HS-27A (cell line): ENCODE results near the gene ARF3.
"Not testable (repeated sequence)": the region's sequence is repeated elsewhere in the genome, so short reads cannot be mapped to it uniquely, and the experiment has no call there.

Experiments
- DNase-seq: peaks from one replicate; pipeline ENCODE4 v3.0.0-alpha.2; 2012; ENCODE audit warnings: low read depth, missing footprints

Gene ARF3

GRCh38 chr12:48929551-48929950 is 27.7 kb downstream of the ARF3 start:
- no peak for DNase-seq

GRCh38 chr12:48927261-48927660 is 30.0 kb downstream of the ARF3 start:
- no peak for DNase-seq

GRCh38 chr12:48925304-48926011 is 31.8 kb downstream of the ARF3 start, which contains the start of gene FKBP11:
Gene FKBP11 (minus strand): TSS chr12:48925492. CDS start chr12:48925428, 64 bp downstream.
- no peak for DNase-seq

GRCh38 chr12:48924617-48925303 is 32.5 kb downstream of the ARF3 start:
- DNase-seq, result no peak

GRCh38 chr12:48923117-48923516 is 34.2 kb downstream of the ARF3 start:
- DNase-seq, result no peak

- no peak for DNase-seq
Observed at GRCh38 chr12:48917857-48918537, 39.3 kb downstream of the ARF3 start.

- DNase-seq, result no peak
Observed at GRCh38 chr12:48910196-48910595, 47.1 kb downstream of the ARF3 start.

- DNase-seq, result not testable (repeated sequence)
Observed at GRCh38 chr12:48909698-48910097, 47.6 kb downstream of the ARF3 start.

GRCh38 chr12:48907245-48907644 is 50.0 kb downstream of the ARF3 start:
- DNase-seq, result no peak

GRCh38 chr12:48903982-48904411 is 53.3 kb downstream of the ARF3 start:
- DNase-seq, result no peak

- no peak for DNase-seq
Observed at GRCh38 chr12:48903363-48903981, 53.8 kb downstream of the ARF3 start.

- DNase-seq, result no peak
Observed at GRCh38 chr12:48901278-48901677, 56.0 kb downstream of the ARF3 start.

- no peak for DNase-seq
Observed at GRCh38 chr12:48899651-48900050, 57.6 kb downstream of the ARF3 start.

- no peak for DNase-seq
Observed at GRCh38 chr12:48894271-48894670, 63.0 kb downstream of the ARF3 start.

- DNase-seq, result peak; percentile 11
Observed at GRCh38 chr12:48890657-48891418, 66.4 kb downstream of the ARF3 start.

GRCh38 chr12:48889679-48890078 is 67.6 kb downstream of the ARF3 start:
- DNase-seq, result no peak
